GM10248 (cell line): Measurements from ENCODE around the gene CHRD.

Source experiments
- CTCF ChIA-PET: fragments of 300-600 bp; sonication (Branson Sonifier 250); formaldehyde crosslinking; extraction: SDS; loops from one replicate; lab custom pipeline; 2021; ENCODE audit warnings: antibody characterized with exemption; lab: Yijun Ruan, JAX
- POLR2A ChIA-PET: fragments of 350-650 bp; sonication (Branson Sonifier 250); formaldehyde crosslinking; extraction: SDS; loops from one replicate; lab custom pipeline; 2020; ENCODE audit warnings: antibody characterized with exemption; lab: Yijun Ruan, JAX
- DNase-seq: peaks from one replicate; pipeline ENCODE4 v3.0.0; 2012; ENCODE audit errors: extremely low spot score
- CTCF ChIP-seq: IDR thresholded peaks from 2 replicates; pipeline ENCODE4 v1.5.1; 2012; ENCODE audit warnings: mild to moderate bottlenecking, low read depth; ENCODE audit errors: extremely low read depth, missing control alignments, control extremely low read depth

The CHRD gene

GRCh38 chr3:184409331-184409926, 29.6 kb downstream of the CHRD start:
- ChIA-PET POLR2A (no interaction called here), CTCF (no interaction called here)
- DNase-seq: no peak
- TF ChIP-seq CTCF: no peak

DNA sequence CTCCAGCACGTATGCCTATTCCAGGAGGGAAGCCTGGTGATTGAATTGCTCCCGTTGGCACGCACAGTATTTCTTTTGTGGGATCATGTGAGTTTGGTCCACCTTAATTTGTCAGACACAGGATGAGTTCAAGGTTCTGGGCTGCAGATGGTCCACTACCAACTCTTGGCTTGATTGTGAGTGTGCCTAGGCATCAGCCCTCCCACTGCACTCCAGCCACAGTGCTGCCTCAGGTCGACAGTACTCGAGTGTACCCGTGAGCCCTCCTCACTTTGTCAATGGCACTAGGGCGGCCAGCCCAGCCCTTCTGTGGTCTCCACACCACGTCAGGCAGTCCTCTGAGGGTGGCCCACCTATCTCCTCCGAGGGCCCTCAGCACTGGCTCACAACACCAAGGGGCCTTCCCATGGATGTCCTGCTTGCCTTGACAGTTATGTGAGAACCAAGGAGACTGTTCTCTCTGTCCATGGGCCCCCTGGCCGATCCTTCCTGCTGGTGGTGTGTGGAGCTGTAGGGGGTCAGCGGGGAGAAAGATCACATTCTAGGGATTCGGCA, 30.2 kb downstream of the CHRD start:
- no peak for DNase-seq
- ChIA-PET CTCF (no interaction called here), POLR2A (no interaction called here)
- TF ChIP-seq CTCF: no peak

DNA sequence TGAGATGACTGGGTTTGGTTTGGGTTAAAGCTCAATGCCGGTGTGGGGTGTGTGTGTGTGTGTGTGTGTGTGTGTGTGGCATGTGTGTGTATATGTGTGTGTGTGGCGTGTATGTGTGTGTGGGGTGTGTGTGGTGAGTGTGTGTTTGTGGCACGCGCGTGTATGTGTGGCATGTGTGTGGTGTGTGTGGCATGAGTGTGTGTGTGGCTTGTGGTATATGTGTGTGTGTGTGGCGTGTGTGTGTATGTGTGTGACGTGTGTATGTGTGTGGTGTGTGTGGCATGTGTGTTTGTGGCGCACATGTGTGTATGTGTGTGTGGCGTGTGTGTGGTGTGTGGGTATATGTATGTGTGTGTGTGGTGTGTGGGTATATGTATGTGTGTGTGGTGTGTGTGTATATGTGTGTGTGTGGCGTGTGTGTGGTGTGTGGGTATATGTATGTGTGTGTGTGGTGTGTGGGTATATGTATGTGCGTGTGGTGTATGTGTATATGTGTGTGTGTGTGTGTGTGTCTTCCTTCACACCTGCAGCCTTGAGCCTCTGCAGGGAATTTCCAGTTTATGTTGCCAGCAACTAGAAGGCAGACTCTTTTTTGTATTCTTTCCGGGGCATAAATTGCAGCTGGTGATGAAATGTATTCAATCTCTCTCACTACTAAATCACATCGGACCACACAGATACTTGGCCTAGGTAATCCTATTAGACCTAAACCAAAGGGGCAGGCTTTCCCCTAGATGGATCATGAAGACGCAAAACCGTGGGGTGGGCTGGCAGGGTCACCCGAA, 34.8 kb downstream of the CHRD start:
- ChIA-PET POLR2A (no interaction called here), CTCF (interaction anchor here (0.8 to 1.0 kb wide), 2 partner anchors 13 to 46 kb away, joined by 3 read pairs; no protein-coding TSS in a partner anchor)
- no peak for TF ChIP-seq CTCF

DNA sequence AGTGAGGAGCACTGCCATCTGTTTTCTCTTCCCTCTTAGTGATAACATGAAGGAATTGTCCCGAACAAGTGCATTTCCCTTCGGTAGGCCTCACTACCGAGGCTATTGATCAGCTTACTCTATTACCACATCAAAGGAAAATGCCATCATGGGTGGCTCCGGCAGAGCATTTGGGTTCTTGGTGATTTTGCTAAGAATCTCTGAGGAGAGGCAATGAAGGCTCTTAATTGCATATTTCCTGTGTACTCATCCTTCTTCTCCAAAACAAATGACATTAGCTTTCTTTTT, 35.3 kb downstream of the CHRD start:
- ChIA-PET POLR2A (no interaction called here), CTCF (interaction anchor here (0.8 to 1.0 kb wide), 2 partner anchors 12 to 46 kb away, joined by 3 read pairs; no protein-coding TSS in a partner anchor)
- no peak for TF ChIP-seq CTCF
- DNase-seq: no peak

More for the DNA sequence above, 34.8 kb downstream of the CHRD start:
- DNase-seq: no peak

DNA sequence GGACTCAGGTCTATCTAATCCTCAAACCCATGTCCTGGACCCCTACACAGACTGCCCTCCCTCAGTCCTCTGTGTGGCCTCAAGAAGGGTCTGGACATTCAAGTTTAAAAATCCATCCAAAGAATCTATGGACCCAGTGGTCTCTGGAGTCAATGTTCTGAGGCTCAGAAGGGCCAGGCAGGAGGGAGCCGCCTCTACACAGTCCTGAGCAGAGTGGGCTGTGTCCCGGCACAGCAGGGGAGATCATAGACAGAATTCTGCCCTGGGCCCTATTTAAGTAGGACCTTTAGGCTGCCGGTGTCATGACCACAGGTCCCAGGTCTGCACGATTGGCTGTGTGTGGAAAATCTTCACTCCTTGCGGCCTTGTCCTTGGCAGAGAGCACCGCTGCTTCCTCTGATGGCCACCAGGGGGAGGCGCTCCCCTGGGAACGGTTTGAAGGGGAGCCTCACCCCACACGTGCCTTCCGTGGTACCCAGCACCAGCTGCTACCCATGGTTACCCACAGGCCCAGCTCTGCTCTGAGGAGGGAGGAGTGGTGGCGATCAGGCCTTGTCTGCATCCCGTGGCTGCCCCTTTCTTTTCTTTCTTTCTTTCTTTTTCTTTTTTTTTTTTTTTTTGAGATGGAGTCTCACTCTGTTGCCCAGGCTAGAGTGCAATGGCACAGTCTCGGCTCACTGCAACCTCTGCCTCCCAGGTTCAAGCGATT, 37.9 kb downstream of the CHRD start:
- CTCF ChIA-PET: interaction anchor here (0.6 to 3.4 kb wide), 11 partner anchors 10 to 361 kb away, joined by 3 to 18 read pairs (median 4); no protein-coding TSS in a partner anchor
- peak; percentile 86 for TF ChIP-seq CTCF
- POLR2A ChIA-PET: no interaction called here
- peak; percentile 83 for DNase-seq

GRCh38 chr3:184419171-184419570, 39.3 kb downstream of the CHRD start:
- no peak for DNase-seq
- ChIA-PET POLR2A (no interaction called here), CTCF (interaction anchor here (1.0 to 3.4 kb wide), 3 partner anchors 13 to 142 kb away, joined by 3 to 18 read pairs (median 4); no protein-coding TSS in a partner anchor)
- TF ChIP-seq CTCF: no peak
